AG10803 (cell line): Measurements from ENCODE around the gene CHD3.

Experiments
- DNase-seq: peaks from one replicate; pipeline ENCODE4 v3.0.0; 2010; ENCODE audit warnings: low read depth
- H3K4me3 ChIP-seq: 2 replicates; pipeline ENCODE4 v1.5.1; 2011; ENCODE audit warnings: mild to moderate bottlenecking, low read length, control low read depth
- TF ChIP-seq, protein P1 (sequence below): conservative IDR thresholded peaks from 2 replicates; pipeline ENCODE4 v1.5.1; 2011; ENCODE audit warnings: mild to moderate bottlenecking, low read length, control low read depth, inconsistent platforms

The CHD3 gene

DNA sequence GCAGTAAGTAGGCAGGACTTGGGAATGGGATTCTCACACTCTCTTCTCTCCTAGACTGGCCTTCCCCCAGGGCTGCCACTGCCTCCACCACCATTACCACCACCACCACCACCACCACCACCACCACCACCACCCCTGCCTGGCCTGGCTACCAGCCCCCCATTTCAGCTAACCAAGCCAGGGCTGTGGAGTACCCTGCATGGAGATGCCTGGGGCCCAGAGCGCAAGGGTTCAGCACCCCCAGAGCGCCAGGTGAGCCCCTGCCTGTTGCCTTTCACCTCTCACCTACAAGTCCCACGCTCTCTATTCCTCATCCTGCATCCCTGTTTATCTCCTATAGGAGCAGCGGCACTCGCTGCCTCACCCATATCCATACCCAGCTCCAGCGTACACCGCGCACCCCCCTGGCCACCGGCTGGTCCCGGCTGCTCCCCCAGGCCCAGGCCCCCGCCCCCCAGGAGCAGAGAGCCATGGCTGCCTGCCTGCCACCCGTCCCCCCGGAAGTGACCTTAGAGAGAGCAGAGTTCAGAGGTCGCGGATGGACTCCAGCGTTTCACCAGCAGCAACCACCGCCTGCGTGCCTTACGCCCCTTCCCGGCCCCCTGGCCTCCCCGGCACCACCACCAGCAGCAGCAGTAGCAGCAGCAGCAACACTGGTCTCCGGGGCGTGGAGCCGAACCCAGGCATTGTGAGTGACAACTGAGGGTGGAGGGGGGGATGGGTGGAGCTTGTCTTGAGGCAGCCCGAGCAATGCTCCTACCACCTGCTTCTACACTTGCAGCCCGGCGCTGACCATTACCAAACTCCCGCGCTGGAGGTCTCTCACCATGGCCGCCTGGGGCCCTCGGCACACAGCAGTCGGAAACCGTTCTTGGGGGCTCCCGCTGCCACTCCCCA is 41.6 kb upstream of the CHD3 start:
- H3K4me3 ChIP-seq = no peak overlapping the region
- TF ChIP-seq, protein P1, sequence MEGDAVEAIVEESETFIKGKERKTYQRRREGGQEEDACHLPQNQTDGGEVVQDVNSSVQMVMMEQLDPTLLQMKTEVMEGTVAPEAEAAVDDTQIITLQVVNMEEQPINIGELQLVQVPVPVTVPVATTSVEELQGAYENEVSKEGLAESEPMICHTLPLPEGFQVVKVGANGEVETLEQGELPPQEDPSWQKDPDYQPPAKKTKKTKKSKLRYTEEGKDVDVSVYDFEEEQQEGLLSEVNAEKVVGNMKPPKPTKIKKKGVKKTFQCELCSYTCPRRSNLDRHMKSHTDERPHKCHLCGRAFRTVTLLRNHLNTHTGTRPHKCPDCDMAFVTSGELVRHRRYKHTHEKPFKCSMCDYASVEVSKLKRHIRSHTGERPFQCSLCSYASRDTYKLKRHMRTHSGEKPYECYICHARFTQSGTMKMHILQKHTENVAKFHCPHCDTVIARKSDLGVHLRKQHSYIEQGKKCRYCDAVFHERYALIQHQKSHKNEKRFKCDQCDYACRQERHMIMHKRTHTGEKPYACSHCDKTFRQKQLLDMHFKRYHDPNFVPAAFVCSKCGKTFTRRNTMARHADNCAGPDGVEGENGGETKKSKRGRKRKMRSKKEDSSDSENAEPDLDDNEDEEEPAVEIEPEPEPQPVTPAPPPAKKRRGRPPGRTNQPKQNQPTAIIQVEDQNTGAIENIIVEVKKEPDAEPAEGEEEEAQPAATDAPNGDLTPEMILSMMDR = no peak
- DNase-seq = no peak

DNA sequence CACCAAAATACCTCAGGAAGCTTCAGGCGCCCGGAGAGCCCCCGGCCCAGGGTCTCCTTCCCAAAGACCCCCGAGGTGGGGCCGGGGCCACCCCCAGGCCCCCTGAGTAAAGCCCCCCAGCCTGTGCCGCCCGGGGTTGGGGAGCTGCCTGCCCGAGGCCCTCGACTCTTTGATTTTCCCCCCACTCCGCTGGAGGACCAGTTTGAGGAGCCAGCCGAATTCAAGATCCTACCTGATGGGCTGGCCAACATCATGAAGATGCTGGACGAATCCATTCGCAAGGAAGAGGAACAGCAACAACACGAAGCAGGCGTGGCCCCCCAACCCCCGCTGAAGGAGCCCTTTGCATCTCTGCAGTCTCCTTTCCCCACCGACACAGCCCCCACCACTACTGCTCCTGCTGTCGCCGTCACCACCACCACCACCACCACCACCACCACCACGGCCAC is 40.4 kb upstream of the CHD3 start:
- no peak overlapping the region for H3K4me3 ChIP-seq
- no peak for DNase-seq
- TF ChIP-seq, protein P1 = no peak

DNA sequence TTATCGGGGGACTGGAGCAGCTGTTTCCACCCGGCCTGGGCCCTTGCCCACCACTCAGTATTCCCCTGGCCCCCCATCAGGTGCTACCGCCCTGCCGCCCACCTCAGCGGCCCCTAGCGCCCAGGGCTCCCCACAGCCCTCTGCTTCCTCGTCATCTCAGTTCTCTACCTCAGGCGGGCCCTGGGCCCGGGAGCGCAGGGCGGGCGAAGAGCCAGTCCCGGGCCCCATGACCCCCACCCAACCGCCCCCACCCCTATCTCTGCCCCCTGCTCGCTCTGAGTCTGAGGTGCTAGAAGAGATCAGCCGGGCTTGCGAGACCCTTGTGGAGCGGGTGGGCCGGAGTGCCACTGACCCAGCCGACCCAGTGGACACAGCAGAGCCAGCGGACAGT is 39.9 kb upstream of the CHD3 start:
- TF ChIP-seq, protein P1 = no peak
- H3K4me3 ChIP-seq = no peak overlapping the region
- DNase-seq = no peak

DNA sequence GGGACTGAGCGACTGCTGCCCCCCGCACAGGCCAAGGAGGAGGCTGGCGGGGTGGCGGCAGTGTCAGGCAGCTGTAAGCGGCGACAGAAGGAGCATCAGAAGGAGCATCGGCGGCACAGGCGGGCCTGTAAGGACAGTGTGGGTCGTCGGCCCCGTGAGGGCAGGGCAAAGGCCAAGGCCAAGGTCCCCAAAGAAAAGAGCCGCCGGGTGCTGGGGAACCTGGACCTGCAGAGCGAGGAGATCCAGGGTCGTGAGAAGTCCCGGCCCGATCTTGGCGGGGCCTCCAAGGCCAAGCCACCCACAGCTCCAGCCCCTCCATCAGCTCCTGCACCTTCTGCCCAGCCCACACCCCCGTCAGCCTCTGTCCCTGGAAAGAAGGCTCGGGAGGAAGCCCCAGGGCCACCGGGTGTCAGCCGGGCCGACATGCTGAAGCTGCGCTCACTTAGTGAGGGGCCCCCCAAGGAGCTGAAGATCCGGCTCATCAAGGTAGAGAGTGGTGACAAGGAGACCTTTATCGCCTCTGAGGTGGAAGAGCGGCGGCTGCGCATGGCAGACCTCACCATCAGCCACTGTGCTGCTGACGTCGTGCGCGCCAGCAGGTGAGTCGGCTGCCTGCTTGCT is 39.3 kb upstream of the CHD3 start:
- TF ChIP-seq, protein P1 = no peak
- DNase-seq = no peak
- no peak overlapping the region for H3K4me3 ChIP-seq

DNA sequence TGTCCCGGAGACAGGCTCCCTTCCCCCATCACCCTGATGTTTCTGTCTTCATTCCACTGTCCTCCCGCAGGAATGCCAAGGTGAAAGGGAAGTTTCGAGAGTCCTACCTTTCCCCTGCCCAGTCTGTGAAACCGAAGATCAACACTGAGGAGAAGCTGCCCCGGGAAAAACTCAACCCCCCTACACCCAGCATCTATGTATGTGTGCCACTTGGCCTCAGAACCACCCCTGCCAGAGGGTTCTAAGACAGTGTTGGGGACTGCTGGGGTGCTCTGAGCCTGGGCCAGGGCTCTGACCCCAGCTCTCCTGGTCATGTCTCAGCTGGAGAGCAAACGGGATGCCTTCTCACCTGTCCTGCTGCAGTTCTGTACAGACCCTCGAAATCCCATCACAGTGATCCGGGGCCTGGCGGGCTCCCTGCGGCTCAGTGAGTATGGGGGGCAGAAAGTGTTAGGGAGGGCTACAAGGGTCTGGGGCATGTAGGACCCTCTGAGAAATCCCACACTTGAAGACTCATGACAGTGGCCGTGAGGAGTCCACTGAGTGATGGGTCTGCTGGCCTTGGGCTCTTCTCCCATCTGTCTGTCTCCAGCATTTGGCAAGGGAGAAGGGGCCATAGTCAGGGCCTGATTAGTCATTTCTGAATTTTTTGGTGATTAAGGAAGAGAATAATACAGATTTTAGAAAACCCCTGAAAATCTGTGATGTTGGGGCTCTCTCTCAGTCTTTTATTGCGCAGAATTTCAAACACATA is 38.7 kb upstream of the CHD3 start:
- DNase-seq = no peak
- TF ChIP-seq, protein P1 = no peak
- no peak overlapping the region for H3K4me3 ChIP-seq

DNA sequence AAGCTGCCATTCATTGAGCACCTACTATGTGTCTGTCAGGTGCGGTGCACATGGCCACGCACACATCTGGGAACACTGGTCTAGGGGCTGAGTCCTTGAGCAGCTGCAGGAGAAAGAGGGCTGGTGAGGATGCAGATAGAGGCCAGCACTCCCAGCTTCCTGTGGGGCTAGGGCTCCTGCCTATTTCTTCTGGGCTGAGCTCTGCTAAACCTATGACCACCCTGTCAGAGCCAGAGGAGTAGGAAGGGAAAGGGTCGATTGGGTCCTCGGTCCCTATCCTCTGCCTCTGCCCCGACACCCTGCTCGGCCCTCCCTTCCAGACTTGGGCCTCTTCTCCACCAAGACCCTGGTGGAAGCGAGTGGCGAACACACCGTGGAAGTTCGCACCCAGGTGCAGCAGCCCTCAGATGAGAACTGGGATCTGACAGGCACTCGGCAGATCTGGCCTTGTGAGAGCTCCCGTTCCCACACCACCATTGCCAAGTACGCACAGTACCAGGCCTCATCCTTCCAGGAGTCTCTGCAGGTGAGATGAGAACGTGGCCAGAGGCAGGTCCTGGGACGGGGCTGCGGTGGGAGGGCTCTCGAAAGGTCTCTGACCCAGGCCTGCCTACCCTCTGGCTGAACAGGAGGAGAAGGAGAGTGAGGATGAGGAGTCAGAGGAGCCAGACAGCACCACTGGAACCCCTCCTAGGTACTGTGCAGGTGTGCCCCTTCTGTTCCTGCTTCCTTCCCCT is 37.7 kb upstream of the CHD3 start:
- no peak overlapping the region for H3K4me3 ChIP-seq
- TF ChIP-seq, protein P1 = no peak
- no peak for DNase-seq
